A673 (cell line): Measurements from ENCODE around the gene KIF26B. TPM values are rescaled to one million over a fixed set of nuclear protein-coding genes. Genes with fewer than 3 reads are reported as not detected.

Experiments used
- BruUV-seq: library from RNA; stranded (reverse); fragments of 400-500 nt; replicated peaks from 2 replicates; lab custom pipeline; 2021; lab: Mats Ljungman, UMichigan
- CTCF ChIA-PET: fragments of 300-600 bp; sonication (Branson Sonifier 250); formaldehyde crosslinking; loops from one replicate; lab custom pipeline; 2022; ENCODE audit warnings: antibody characterized with exemption; lab: Charles Lee
- POLR2A ChIA-PET: fragments of 300-600 bp; sonication (Branson Sonifier 250); formaldehyde crosslinking; loops from one replicate; lab custom pipeline; 2022; ENCODE audit warnings: antibody characterized with exemption; ENCODE audit not compliant: low non-redundant PET; lab: Charles Lee
- DNase-seq: peaks from one replicate; pipeline ENCODE4 v3.0.0-alpha.2; 2015; ENCODE audit warnings: low spot score
- H3K27ac ChIP-seq: fragments of 200-600 bp; sonication (generic); 2 replicates; pipeline ENCODE4 v1.5.1; 2016; ENCODE audit warnings: mixed run types, low read depth, mild to moderate bottlenecking, mixed read lengths, antibody characterized with exemption, low read length; ENCODE audit not compliant: poor library complexity, severe bottlenecking
- H3K27me3 ChIP-seq: fragments of 200-600 bp; sonication (generic); replicated peaks from 2 replicates; pipeline ENCODE4 v1.6.1; 2017; ENCODE audit warnings: mixed run types, low read depth, mild to moderate bottlenecking, mixed read lengths, antibody characterized with exemption, low read length; ENCODE audit not compliant: insufficient read depth, poor library complexity
- H3K36me3 ChIP-seq: fragments of 200-600 bp; sonication (generic); 2 replicates; pipeline ENCODE4 v1.6.1; 2016; ENCODE audit warnings: mixed run types, mild to moderate bottlenecking, mixed read lengths, antibody characterized with exemption, low read length; ENCODE audit not compliant: insufficient read depth, poor library complexity, severe bottlenecking
- H3K4me1 ChIP-seq: fragments of 200-600 bp; sonication (generic); 2 replicates; pipeline ENCODE4 v1.6.1; 2017; ENCODE audit warnings: mixed run types, mild to moderate bottlenecking, mixed read lengths, antibody characterized with exemption, low read length; ENCODE audit not compliant: insufficient read depth, poor library complexity, severe bottlenecking
- H3K4me3 ChIP-seq: fragments of 200-600 bp; sonication (generic); 2 replicates; pipeline ENCODE4 v1.5.1; 2016; ENCODE audit warnings: low read depth, mixed run types, mild to moderate bottlenecking, mixed read lengths, low read length; ENCODE audit not compliant: poor library complexity, severe bottlenecking
- H3K9me3 ChIP-seq: fragments of 200-600 bp; sonication (generic); 2 replicates; pipeline ENCODE4 v1.6.1; 2016; ENCODE audit warnings: mixed run types, low read depth, mild to moderate bottlenecking, mixed read lengths, antibody characterized with exemption, low read length; ENCODE audit not compliant: poor library complexity, severe bottlenecking
- CTCF ChIP-seq: fragments of 300-800, 200-600 bp; sonication (generic); conservative IDR thresholded peaks from 2 replicates; pipeline ENCODE4 v1.5.1; 2017; ENCODE audit warnings: low read depth, mild to moderate bottlenecking, antibody characterized with exemption, low read length, moderate library complexity, mixed read lengths
- EZH2 ChIP-seq: fragments of 200-600 bp; sonication (generic); IDR thresholded peaks from 2 replicates; pipeline ENCODE4 v1.6.1; 2017; ENCODE audit warnings: borderline replicate concordance, low read depth, mild to moderate bottlenecking, mixed read lengths, antibody characterized with exemption, low read length; ENCODE audit not compliant: poor library complexity, severe bottlenecking
- intact Hi-C: fragments of 100-400 bp; cut with micrococcal nuclease; formaldehyde crosslinking; loops from one replicate; pipeline ENCODE4 v1.10.0; 2022; ENCODE audit not compliant: unreplicated experiment
- total RNA-seq: library from RNA; stranded (reverse); gene quantifications from 2 replicates; pipeline ENCODE4 v1.2.3, GENCODE V29; 2021

KIF26B gene
- total RNA-seq, 1 experiment from 2014 or later: not detected

GRCh38 chr1:245645894-245646293 is 491.1 kb downstream of the KIF26B start:
- POLR2A ChIA-PET: no interaction called here
- no TSS peak for BruUV-seq
- Histone ChIP-seq H3K9me3 (peaks cover 11% of the 10 kb centered on the region), H3K4me1 (no peaks in the 10 kb centered on the region), H3K4me3 (no peak overlapping the region), H3K27me3 (peaks cover 15% of the 10 kb centered on the region), H3K27ac (no peak overlapping the region), H3K36me3 (no peaks in the 10 kb centered on the region)
- intact Hi-C loops: no loop called here
- TF ChIP-seq EZH2 (no peak), CTCF (no peak)
- no peak for DNase-seq
- CTCF ChIA-PET: no interaction called here

- ChIA-PET CTCF (no interaction called here), POLR2A (no interaction called here)
- BruUV-seq: no TSS peak
- peaks cover 15% of the 10 kb centered on the region for H3K27me3 ChIP-seq
- intact Hi-C loops: no loop called here
- H3K4me3 ChIP-seq: no peak overlapping the region
- no peak overlapping the region for H3K27ac ChIP-seq
- no peak for TF ChIP-seq CTCF
- TF ChIP-seq EZH2: no peak
- H3K36me3 ChIP-seq: no peaks in the 10 kb centered on the region
- no peaks in the 10 kb centered on the region for H3K4me1 ChIP-seq
- H3K9me3 ChIP-seq: no peaks in the 10 kb centered on the region
- peak; percentile 39 for DNase-seq
Observed at GRCh38 chr1:245648749-245649522, 494.2 kb downstream of the KIF26B start.

GRCh38 chr1:245649666-245650065 is 494.9 kb downstream of the KIF26B start:
- Histone ChIP-seq H3K9me3 (no peaks in the 10 kb centered on the region), H3K36me3 (no peaks in the 10 kb centered on the region), H3K4me1 (no peaks in the 10 kb centered on the region), H3K27me3 (peaks cover 15% of the 10 kb centered on the region), H3K27ac (no peak overlapping the region), H3K4me3 (no peak overlapping the region)
- CTCF ChIA-PET: no interaction called here
- POLR2A ChIA-PET: no interaction called here
- DNase-seq: no peak
- no TSS peak for BruUV-seq
- intact Hi-C loops: no loop called here
- TF ChIP-seq CTCF (no peak), EZH2 (no peak)
